K562 (cell line): Measurements from ENCODE around the gene CPED1. TPM values are rescaled to one million over a fixed set of nuclear protein-coding genes. Genes with fewer than 3 reads are reported as not detected.
A peak's percentile ranks its signal among the peaks of the same experiment; 100 is the strongest.

ENCODE experiments used
- BRF1 ChIP-seq: IDR thresholded peaks from 3 replicates; pipeline ENCODE4 v1.6.1; 2011; ENCODE audit warnings: borderline replicate concordance, mild to moderate bottlenecking; ENCODE audit not compliant: insufficient read length; ENCODE audit errors: extremely low read depth
- ELF4 ChIP-seq: fragments of 450-650 bp; formaldehyde crosslinking; IDR thresholded peaks from 2 replicates; pipeline ENCODE4 v1.4.0; 2022; ENCODE audit warnings: missing genetic modification characterization
- GATA2 ChIP-seq: sonication (generic); formaldehyde crosslinking; IDR thresholded peaks from 2 replicates; pipeline ENCODE4 v1.4.0; 2020; ENCODE audit warnings: mild to moderate bottlenecking, missing genetic modification reagents
- KAT2B ChIP-seq: IDR thresholded peaks from one replicate; pipeline ENCODE4 v1.6.1; 2012; ENCODE audit warnings: low read depth, mild to moderate bottlenecking, control low read depth, inconsistent platforms, low read length, moderate library complexity
- KLF13 ChIP-seq: fragments of 450-650 bp; IDR thresholded peaks from 2 replicates; pipeline ENCODE4 v1.6.1; 2016; ENCODE audit warnings: missing genetic modification characterization, low read depth, mild to moderate bottlenecking, missing compliant biosample characterization, moderate library complexity, borderline replicate concordance
- PHF20 ChIP-seq: fragments of 450-650 bp; IDR thresholded peaks from 2 replicates; pipeline ENCODE4 v1.6.1; 2018; ENCODE audit not compliant: partially characterized antibody
- PKNOX1 ChIP-seq: fragments of 450-650 bp; IDR thresholded peaks from 2 replicates; pipeline ENCODE4 v1.6.1; 2016
- PURB ChIP-seq: sonication (generic); formaldehyde crosslinking; IDR thresholded peaks from 2 replicates; pipeline ENCODE4 v1.9.0; 2021; ENCODE audit warnings: low read depth, mild to moderate bottlenecking, missing genetic modification reagents
- RBM22 ChIP-seq: fragments of 200-400 bp; formaldehyde crosslinking; IDR thresholded peaks from 2 replicates; pipeline ENCODE4 v1.6.1; 2018; ENCODE audit warnings: low read length, low read depth; ENCODE audit not compliant: poor library complexity, severe bottlenecking
- STAT5A ChIP-seq: IDR thresholded peaks from 2 replicates; pipeline ENCODE4 v1.6.1; 2012; ENCODE audit warnings: low read length, inconsistent platforms, borderline replicate concordance
- SUPT5H ChIP-seq: fragments of 450-650 bp; IDR thresholded peaks from 2 replicates; pipeline ENCODE4 v1.6.1; 2016
- TAF15 ChIP-seq: fragments of 200-400 bp; formaldehyde crosslinking; IDR thresholded peaks from 2 replicates; pipeline ENCODE4 v1.6.1; 2017; ENCODE audit warnings: mild to moderate bottlenecking, low read depth, low read length, moderate library complexity
- WHSC1 ChIP-seq: IDR thresholded peaks from one replicate; pipeline ENCODE4 v1.6.1; 2012; ENCODE audit warnings: low read length, control low read depth, inconsistent platforms
- XRCC4 ChIP-seq: IDR thresholded peaks from one replicate; pipeline ENCODE4 v1.6.1; 2011; ENCODE audit not compliant: insufficient read depth, insufficient read length; ENCODE audit errors: extremely low read depth
- ZBTB11 ChIP-seq, 3 experiments: fragments of 200-800 bp in 1 of 3; fragments of 250-450 bp in 1 of 3; fragments of 450-650 bp in 1 of 3; sonication (Bioruptor Pico) in 1 of 3; sonication (Bioruptor generic) in 1 of 3; formaldehyde crosslinking in 1 of 3; IDR thresholded peaks; 2 replicates each; pipeline versions ENCODE4 v1.6.1 to v1.8.0; 2016 to 2022; ENCODE audit warnings: mild to moderate bottlenecking in 2 of 3, missing genetic modification characterization in 2 of 3, missing compliant biosample characterization in 1 of 3, moderate library complexity in 1 of 3
- ZC3H4 ChIP-seq: sonication (generic); formaldehyde crosslinking; IDR thresholded peaks from 2 replicates; pipeline ENCODE4 v1.9.0; 2021; ENCODE audit warnings: missing genetic modification reagents, borderline replicate concordance
- ZNF764 ChIP-seq: fragments of 250-450 bp; sonication (Bioruptor Pico); IDR thresholded peaks from 2 replicates; pipeline ENCODE4 v1.4.0; 2020; ENCODE audit warnings: low read depth, mild to moderate bottlenecking, moderate library complexity
- polyA plus RNA-seq, 8 experiments: library from polyadenylated mRNA; depleted of rRNA in 4 of 8; stranded (reverse) in 5 of 8; unstranded in 3 of 8; fragments of >200 nt; fragmentation: Nextera tagmentation in 2 of 8; fragmentation: Illumina TruSeq in 1 of 8; extraction: Ambion mirVana in 2 of 8; extraction: Trizol in 1 of 8; gene quantifications; 2 replicates each; pipeline versions ENCODE4 v1.2.1 to v1.2.3, GENCODE V29; 2011 to 2014; ENCODE audit warnings: inconsistent platforms in 1 of 8, missing spikeins in 1 of 8
- total RNA-seq, 7 experiments: library from RNA; depleted of rRNA in 6 of 7; stranded (reverse); fragments of >200 nt in 6 of 7; fragmentation: Illumina TruSeq in 2 of 7; extraction: Trizol in 2 of 7; gene quantifications; 2 replicates each; pipeline versions ENCODE4 v1.2.1 to v1.2.3, GENCODE V29; 2011 to 2021; ENCODE audit warnings: low replicate concordance in 1 of 7
- TF ChIP-seq, protein P1 (sequence below): fragments of 250-450 bp; sonication (Bioruptor Pico); IDR thresholded peaks from 2 replicates; pipeline ENCODE4 v1.4.0; 2020

CPED1 gene
- total and polyA plus RNA-seq, 9 of the 15 experiments (the other 6 are each of a cell fraction or from before 2014, with no cell fraction given): 195 to 393 (median 290) TPM

DNA sequence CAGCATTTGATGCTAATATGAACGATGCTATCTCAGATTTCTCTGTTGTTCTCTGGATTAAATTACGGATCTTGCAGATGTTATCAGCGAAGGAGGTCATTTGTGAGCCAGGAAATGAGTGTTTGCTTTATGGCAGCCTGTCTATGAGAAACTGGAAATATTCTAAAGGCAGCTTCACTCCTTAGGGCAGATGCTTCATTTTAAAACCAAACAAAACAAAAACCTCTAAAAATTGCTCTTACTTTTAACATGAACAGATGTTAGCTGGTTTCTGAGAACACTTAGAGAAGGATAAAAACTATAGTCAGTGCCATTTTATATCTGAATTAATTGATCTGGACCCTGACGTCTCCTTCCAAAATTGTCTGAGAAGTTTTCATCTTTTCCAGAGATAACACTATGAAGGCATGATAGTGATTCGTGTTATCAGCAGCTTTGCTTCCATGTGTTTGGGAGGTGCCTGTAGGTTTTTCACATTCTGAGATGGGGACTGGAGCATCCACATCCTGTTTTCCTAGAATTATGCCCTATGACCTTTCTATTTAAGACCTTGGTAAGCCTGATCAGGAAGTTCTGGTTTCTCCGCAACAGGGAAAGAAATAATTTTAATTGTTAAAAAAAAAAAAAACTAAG lies 53.1 kb downstream of the CPED1 start (continued):
- TF ChIP-seq ELF4 (CRISPR knock-in tag) (no peak), RBM22 (no peak), PURB (CRISPR knock-in tag) (no peak), ZC3H4 (CRISPR knock-in tag) (no peak), KAT2B (no peak), TAF15 (no peak), STAT5A (peak; percentile 59), ZNF764 (CRISPR knock-in tag) (no peak), KLF13 (tag) (no peak), SUPT5H (0 out of 2 replicates have a peak, but pooled peaks have one; percentile 12), PKNOX1 (no peak; the same call in 1 of the 2 replicates), GATA2 (no peak), PHF20 (no peak), BRF1 (no peak), XRCC4 (no peak), ZBTB11 (CRISPR knock-in tag; IDR thresholded peaks at IDR 0.05) (no peak), WHSC1 (no peak)
- TF ChIP-seq, protein P1, sequence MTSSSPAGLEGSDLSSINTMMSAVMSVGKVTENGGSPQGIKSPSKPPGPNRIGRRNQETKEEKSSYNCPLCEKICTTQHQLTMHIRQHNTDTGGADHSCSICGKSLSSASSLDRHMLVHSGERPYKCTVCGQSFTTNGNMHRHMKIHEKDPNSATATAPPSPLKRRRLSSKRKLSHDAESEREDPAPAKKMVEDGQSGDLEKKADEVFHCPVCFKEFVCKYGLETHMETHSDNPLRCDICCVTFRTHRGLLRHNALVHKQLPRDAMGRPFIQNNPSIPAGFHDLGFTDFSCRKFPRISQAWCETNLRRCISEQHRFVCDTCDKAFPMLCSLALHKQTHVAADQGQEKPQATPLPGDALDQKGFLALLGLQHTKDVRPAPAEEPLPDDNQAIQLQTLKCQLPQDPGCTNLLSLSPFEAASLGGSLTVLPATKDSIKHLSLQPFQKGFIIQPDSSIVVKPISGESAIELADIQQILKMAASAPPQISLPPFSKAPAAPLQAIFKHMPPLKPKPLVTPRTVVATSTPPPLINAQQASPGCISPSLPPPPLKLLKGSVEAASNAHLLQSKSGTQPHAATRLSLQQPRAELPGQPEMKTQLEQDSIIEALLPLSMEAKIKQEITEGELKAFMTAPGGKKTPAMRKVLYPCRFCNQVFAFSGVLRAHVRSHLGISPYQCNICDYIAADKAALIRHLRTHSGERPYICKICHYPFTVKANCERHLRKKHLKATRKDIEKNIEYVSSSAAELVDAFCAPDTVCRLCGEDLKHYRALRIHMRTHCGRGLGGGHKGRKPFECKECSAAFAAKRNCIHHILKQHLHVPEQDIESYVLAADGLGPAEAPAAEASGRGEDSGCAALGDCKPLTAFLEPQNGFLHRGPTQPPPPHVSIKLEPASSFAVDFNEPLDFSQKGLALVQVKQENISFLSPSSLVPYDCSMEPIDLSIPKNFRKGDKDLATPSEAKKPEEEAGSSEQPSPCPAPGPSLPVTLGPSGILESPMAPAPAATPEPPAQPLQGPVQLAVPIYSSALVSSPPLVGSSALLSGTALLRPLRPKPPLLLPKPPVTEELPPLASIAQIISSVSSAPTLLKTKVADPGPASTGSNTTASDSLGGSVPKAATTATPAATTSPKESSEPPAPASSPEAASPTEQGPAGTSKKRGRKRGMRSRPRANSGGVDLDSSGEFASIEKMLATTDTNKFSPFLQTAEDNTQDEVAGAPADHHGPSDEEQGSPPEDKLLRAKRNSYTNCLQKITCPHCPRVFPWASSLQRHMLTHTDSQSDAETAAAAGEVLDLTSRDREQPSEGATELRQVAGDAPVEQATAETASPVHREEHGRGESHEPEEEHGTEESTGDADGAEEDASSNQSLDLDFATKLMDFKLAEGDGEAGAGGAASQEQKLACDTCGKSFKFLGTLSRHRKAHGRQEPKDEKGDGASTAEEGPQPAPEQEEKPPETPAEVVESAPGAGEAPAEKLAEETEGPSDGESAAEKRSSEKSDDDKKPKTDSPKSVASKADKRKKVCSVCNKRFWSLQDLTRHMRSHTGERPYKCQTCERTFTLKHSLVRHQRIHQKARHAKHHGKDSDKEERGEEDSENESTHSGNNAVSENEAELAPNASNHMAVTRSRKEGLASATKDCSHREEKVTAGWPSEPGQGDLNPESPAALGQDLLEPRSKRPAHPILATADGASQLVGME (CRISPR knock-in tag): no peak
